Activated T-helper 9 cell treated with anti-CD3 and anti-CD28 coated beads, Interleukin-2, amount 50 U/mL, for 16 hours (primary cell): ENCODE data around the gene MYH11.

Source experiments
- DNase-seq: peaks from one replicate; pipeline ENCODE4 v3.0.0-alpha.2; 2020; ENCODE audit warnings: low read depth

The MYH11 gene

DNA sequence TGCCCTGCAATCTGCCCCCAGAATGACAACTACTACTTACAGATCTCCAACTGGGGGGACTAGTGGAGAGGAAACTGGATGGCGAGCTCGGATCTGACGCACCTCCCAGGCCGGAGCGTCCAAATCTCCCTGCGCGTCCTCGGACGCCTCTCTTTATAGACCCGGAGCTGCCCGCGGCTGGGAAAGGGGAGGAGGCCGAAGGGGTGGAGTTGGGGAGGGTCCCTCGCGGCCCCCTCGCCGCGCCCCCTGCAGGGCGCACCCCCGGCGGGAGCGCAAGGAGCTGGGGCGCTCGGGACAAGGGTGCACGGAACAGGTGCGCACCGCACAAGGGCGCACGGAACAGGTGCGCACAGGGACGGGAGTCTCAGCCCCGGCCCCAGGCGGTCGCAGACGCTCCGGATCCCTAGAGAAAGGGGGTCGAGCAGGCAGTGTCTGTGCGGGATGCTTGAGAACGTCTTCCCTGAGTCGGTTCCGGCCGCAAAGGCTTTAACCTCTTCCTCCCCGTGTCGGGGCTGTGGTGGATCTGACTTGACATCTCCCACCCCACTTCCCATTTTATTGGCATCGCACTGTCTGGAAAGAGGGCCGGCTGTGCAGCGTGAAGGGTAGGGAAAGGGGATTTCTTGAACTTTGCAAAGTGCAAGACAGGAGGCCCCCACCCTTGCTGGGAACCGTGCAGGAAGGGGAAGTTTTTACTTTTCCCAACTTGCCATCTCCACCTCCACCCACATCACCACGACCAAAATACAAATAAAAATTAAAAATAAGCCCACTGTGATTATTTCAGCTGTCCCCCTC is at the start of gene MYH11:
MYH11 (minus strand) TSS at position 128 of the 798 bp plus-strand sequence. CDS start 18,776 bp downstream, outside the sequence.
- no peak for DNase-seq

DNA sequence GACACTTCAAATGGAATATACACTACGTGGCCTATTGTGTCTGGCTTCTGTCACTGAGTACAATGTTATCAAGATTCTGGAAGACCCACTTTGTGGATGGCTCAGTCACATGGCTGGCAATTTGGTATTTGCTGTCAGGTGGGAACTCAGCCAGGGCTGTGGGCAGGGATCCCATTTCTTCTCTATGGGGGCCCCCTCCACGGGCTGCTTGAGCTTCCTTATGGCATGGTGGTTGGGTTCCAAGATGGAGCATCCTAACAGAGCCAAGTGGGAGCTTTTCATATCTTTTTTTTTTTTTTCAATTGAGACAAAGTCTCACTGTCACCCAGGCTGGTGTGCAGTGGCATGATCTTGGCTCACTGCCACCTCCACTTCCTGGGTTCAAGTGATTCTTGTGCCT is 49.6 kb upstream of the MYH11 start:
- no peak for DNase-seq

DNA sequence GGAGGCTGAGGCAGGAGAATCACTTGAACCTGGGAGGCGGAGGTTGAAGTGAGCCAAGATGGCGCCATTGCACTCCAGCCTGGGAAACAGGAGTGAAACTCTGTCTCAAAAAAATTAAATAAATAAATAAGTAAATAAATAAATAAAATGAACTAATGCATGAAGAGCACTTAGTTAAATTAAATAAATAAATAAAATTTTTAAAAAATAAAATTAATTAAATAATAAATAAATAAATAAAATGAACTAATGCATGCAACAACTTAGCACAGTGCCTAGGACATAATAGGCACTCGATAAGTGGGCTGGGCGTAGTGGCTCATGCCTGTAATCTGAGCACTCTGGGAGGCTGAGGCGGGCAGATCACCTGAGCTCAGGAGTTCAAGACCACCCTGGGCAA is 47.1 kb upstream of the MYH11 start:
- no peak for DNase-seq

DNA sequence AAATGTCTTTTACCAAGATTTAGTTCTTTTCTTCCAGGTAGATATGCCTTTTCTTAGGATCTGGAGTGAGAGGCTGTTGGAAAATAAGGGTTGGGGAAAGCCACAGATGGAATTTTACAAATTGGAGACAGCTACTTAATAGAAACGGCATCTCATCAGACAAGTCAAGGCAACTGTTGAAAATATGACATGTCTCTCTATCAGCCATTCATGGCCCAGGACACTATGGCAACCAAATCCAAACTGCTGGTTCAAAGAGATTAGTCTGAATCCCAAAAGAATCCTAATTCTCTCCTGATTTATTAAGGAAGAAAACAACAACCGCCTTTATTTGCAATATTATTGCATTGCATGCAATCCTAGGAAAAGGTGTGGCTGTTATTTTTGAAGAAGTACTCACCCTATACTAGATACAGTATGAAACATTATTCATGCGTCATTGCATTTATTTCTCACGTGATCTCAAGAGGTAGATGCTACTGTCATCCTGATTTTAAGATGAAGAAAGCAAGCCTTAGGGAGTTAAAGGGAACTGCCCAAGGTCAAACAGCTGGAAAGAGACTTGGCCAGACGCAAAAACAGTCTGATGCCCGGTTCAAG is 44.2 kb upstream of the MYH11 start:
- no peak for DNase-seq

DNA sequence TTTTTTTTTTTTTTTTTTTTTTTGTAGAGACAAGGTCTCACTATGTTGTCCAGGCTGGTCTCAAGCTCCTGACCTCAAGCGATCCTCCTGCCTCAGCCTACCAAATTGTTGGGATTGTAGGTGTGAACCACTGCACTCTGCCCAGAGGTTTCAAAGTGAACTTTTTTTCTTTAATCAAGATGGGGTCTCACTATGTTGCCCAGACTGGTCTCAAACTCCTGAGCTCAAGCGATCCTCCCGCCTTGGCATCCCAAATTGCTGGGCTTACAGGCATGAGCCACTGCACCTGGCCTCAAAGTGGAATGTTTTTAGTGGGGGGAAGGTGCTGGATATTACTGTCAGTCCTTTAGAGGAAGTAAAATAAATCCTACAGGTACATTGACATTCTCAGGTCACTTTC is 43.5 kb upstream of the MYH11 start:
- no peak for DNase-seq

DNA sequence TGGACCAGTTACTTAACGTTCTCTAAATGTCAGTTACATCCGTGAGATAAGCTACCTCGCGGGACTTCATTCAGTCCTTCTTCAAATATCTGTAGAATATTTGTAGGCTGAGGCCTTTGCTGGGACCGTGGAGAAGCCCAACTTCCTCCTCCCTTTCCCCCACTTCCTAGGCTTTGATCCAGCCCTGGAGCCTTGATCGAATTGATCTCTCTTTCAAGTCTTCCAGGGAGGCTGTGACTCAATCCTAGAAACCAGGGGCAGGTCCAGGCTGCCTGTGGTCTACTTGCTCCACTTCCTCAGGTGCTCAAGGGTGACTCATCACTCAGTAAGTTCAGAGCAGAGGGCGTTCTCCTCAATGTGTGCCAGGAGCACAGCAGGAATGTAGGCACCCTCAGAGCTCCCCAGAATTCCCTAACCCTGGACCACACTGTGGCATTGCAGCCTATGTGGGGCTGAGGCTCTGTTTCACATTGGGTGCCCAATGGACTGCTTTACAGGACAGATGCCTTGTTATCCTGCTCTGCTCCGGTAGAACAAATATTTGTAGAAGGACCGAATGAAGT is 42.8 kb upstream of the MYH11 start:
- no peak for DNase-seq

DNA sequence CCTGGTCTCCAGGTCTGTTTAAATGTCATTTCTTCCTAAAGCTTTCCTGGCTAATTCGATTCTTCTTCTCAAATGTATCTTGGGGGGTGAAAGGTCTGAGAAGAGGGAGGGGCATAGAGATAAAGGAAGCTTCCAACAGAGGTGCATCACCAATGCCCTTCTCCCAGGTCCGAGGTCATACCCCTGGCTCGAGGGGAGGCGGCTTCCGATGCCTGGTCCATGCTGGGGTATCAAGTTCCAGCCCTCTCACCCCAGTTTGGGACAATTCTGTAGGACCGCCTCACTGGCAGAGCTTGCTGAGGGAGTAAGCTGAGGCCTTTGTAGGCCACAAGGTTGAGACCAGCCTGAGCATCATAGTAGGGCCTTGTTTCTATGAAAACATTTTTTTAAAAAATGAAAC is 41.8 kb upstream of the MYH11 start:
- DNase-seq, result no peak

DNA sequence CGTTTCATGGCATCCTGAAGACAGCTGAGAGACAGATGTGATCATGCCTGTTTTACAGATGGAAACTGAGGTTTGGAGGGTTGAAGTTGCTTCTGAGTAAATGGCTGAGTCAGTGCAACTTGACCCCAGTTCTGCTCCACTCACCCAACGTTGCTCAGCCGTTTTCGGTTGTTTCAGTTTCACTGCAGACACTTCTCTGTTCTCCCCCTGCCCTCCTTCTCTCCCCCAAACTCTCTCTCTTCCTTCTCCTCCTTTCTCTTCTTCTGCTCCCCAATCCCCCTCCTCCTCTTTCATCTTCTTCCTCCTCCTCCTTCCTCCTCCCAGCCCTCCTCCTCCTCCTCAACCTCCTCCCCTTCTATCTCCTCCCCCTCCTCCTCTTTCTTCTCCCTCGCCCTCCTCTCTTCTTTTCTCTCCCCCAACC is 41.0 kb upstream of the MYH11 start:
- no peak for DNase-seq

DNA sequence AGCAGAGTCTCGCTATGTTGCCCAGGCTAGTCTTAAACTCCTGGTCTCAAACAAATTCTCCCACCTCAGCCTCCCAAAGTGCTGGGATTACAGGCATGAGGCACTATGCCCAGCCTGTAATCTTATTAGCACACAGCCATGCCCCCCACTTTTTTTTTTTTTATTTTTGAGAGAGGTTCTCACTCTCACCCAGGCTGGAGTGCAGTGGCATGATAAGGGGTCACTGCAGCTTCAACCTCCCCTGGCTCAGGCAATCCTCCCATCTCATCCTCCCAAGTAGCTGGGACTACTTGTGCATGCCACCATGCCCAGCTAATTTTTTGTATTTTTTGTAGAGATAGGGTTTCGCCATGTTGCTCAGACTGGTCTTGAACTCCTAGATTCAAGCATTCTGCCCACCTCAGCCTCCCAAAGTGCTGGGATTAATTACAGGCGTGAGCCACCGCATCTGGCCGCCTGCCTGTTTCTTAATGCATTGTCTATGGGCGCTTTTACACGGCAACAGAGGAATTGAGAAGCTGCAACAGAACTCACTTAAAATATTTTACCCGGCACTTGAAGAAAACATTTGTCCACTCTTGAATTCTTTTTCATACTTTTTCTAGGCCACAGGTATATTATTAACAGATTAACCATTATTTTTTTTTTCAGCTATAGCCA is 40.4 kb upstream of the MYH11 start:
- DNase-seq, result no peak

DNA sequence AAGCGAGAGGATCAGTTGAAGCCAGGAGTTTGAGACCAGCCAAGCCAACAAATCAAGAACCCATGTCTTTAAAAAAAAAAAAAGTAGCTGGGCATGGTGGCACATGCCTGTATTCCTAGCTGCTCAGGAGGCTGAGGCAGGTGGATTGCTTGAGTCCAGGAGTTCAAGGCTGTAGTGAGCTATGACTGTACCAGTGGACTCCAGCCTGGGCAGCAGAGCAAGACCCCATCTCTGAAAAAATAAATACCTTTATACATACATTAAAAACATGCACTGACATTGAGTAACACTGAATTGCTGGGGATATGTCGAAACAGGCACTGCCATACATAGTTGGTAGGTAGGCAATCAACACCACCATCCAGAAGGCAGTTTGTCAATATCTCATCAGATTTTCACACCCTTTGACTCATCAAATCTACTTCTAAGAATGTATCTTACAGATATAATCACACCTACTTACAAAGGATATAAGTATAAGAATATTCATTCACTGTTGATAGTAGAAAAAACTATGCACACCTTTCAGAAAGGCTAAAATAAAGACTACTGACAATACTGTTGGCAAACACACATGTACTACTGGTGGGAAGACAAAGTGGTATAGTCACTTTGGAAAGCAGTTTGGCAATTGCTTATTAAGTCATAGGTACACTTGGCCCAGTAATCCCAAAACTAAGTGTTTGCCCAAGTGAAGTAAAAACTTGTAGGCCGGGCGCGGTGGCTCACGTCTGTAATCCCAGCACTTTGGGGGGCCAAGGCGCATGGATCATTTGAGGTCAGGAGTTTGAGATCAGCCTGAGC is 37.9 kb upstream of the MYH11 start:
- DNase-seq, result no peak

DNA sequence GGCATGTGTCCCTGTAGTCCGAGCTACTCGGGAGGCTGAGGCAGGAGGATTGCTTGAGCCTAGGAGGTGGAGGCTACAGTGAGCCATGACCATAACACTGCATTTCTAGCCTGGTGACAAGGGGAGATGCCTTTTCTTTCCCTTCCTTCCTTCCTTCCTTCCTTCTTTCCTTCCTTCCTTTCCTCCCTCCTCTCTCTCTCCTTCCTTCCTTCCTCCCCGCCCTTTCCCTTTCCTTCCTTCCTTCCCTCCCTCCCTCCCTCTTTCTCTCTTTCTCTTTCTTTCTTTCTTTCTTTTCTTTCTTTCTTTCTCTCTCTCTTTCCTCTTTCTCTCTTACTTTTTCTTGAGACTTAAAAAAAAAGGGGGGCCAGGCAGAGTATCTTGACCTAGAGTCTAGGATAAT is 34.7 kb upstream of the MYH11 start:
- DNase-seq, result no peak

DNA sequence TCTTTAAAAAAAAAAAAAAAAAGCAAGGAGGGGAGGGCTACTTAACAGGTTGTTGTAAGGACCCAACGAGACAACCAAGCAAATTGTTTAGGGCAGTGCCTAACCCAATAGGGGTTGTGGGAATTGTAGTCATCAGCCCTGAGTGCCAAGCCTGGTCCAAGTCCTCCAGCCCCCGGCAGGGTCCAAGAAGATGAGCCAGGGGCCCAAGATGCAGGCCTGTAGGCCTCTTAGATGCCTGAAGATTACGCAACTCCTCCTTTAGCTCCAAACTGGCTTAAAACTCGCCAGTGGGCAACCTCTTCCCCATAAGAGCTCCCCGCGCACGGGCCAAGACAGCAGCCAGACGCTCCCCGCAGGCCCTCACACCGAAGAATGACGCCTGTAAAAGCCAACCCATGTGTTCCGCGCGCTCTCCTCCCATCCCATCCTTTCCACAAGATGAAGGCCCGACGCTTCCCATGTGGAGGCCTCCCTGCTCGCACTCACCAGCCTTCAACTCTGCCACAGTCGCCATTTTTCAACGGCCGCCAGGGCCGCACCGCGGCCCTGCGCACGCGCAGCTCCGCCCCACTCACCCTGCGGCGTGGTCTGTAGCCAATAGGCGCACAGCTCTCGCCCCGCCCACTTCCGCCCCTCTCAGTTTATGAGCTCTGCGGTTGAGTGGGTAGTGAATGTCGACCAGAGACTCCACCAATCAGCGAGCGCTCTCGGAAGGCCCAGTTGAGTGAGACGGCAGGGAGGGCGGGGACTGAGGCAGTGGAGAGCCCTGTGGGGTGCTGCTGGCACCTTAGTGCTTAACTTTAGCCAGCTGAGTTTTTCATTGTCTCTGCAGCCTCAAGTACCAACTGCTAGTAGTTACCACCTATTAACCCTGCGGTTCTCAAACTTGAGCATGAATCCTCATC is 31.5 kb upstream of the MYH11 start, which contains the start of gene CEP20:
CEP20 (minus strand) TSS at position 532 of the 905 bp plus-strand sequence; CDS start at position 514, 18 bp downstream.
- peak; percentile 99 for DNase-seq

DNA sequence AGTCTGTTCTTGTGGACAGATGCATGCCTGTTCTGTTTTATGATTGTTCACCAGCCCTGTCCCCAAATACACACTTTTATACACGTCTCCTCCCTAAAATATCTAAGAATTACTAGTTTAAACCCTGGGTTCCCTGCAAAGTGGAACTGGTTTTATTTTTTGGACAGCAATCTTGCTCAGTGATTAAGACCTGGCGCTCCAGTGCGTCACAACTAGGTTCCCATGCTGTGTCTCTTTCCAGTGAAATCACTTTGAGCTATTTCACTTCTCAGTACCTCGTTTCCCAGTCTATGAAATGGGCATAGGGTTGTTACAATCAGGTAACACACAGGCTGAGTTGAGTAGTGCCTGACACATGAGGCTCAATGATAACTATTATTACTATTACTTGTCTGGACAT is 30.5 kb upstream of the MYH11 start:
- no peak for DNase-seq

DNA sequence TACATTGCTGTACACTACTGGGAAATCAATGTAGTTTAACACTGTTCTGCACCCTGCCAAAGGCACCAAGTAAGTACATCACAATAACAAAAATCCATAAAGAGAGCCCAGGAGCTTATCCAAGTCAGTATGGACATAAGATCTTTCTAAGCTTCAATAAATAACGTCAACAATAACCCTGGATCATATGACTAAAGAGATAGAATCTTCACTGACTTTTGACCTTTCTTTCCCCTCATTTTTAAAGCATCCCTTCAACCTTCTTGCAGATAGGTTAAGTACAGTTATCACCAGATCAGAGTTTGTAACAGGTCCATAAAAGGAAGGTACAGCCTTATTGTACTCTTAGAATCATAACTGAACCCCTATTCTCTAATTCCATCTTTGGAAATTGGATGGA is 29.2 kb upstream of the MYH11 start:
- DNase-seq, result no peak

DNA sequence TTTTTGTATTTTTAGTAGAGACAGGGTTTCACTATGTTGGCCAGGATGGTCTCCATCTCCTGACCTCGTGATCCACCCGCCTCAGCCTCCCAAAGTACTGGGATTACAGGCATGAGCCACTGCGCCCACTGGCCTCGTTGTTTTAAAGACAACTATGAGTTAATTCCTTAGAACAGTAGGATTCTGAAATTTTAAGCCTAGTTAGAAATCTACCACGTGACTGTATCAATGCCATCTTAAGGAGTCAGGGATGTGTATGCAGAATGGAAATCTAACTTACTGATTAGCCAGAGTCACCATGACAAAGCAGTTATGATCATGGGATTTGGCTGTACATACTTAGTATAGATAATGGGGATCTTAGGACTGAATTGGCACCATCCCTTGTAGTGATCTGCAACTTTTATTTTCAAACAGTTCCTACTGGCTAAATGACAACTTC is 28.8 kb upstream of the MYH11 start:
- DNase-seq, result no peak

DNA sequence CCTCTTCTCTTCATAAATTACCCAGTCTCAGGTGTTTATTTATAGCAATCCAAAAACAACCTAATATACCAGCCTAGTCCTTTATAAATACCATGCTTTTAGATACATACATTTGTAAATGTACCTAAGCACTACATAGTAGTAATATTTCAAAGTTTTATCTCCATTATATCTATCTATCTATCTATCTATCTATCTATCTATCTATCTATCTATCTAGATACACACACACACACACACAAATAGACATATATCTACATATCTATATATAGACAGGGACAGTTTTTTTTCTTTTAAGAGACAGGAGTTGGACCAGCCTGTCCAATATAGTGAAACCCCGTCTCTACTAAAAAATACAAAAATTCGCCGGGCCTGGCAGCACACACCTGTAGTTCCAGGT is 25.7 kb upstream of the MYH11 start:
- no peak for DNase-seq

DNA sequence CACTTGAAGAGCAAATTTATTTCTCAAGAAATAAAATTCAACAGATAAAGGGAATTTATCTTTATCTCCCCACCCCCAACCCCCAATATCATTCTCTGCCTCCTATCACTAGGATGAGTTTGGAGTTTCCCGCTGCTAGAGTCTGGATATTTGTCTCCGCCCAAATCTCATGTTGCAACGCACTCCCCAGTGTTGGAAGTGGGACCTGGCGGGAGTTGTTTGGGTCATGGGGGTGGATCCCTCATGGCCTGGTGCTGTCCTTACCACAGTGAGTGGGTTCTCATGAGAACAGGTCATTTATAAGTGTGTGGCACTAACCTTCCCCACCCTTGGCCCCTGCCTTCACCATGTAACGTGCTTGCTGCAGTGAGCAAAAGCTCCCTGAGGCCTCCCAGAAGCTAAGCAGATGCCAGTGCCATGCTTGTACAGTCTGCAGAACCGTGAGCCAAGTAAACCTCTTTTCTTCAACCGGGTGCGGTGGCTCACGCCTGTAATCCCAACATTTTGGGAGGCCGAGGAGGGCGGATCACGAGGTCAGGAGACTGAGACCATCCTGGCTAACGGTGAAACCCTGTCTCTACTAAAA is 25.1 kb upstream of the MYH11 start:
- DNase-seq, result no peak

DNA sequence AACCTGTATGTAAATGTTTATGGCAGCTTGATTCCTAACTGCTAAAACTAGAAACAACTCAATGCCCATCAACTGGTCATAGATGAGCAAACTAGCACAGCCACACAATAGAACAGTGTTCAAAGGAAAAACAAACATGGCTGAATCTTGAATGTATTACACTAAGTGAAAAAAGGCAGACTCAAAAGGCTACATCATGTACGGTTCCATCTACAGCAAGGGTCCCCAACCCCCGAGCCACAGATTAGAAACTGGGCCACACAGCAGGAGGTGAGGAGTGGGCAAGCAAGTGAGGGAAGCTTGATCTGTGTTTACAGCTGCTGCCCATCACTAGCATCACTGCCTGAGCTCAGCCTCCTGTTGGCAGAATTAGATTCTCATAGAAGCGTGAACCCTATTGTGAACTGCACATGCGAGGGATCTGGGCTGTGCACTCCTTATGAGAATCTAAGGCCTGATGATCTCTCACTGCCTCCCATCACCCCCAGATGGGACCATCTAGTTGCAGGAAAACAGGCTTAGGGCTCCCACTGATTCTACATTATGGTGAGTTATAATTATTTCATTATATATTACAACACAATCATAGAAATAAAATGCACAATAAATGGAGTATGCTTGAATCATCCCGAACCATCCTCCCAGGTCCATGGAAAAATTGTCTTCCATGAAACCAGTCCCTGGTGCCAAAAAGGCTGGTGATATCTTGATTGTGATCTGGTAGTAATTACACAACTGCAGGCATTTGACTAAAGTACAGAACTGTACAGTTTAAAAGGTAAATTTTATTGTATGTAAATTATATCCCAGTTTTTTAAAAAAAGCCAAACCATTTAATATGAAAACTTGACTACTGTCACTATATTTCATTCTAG is 23.8 kb upstream of the MYH11 start:
- no peak for DNase-seq

DNA sequence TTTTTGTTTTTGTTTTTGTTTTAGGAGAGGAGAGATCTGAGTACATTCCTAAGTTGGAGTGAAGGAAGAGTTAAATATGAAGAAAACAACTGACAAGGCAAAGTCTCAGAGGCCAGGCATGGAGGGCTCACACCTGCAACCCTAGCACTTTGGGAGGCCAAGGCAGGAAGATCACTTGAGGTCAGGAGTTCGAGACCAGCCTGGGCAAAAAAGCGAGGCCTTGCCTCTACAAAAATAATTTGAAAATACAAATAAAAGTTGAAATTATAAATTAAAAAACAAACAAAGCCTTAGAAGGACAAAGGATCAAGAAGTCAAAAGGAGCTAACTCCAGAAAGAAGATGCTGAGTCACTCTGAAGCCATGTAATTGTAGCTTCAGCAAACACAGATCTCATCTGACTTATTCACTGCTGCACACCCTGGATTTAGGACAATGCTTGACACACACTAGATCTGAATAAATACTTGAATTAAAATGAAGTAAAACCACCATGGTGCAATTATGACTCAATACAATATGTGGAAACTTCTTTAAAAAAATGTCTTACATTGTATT is 22.5 kb upstream of the MYH11 start:
- DNase-seq, result no peak
